SK-N-MC (cell line): Measurements from ENCODE around the gene SYT13.
A peak's percentile ranks its signal among the peaks of the same experiment; 100 is the strongest.

Experiments used
- DNase-seq: peaks from one replicate; pipeline ENCODE4 v3.0.0-alpha.2; 2011; ENCODE audit warnings: low read depth, low spot score
- H3K27ac ChIP-seq: fragments of 200-600 bp; sonication (generic); 2 replicates; pipeline ENCODE4 v1.5.1; 2016; ENCODE audit warnings: mixed run types
- H3K36me3 ChIP-seq: fragments of 200-600 bp; sonication (generic); 2 replicates; pipeline ENCODE4 v1.6.1; 2017; ENCODE audit warnings: antibody characterized with exemption, low read length, mixed read lengths; ENCODE audit not compliant: insufficient read depth
- H3K4me3 ChIP-seq: fragments of 200-600 bp; sonication (generic); 2 replicates; pipeline ENCODE4 v1.5.1; 2016
- H3K9ac ChIP-seq: fragments of 200-600 bp; sonication (generic); 2 replicates; pipeline ENCODE4 v1.8.0; 2017; ENCODE audit warnings: mixed run types, mixed read lengths; ENCODE audit not compliant: insufficient read length
- H3K9me3 ChIP-seq: fragments of 200-600 bp; sonication (generic); 2 replicates; pipeline ENCODE4 v1.6.1; 2017; ENCODE audit warnings: low read depth, mild to moderate bottlenecking, antibody characterized with exemption, low read length, moderate library complexity, mixed read lengths
- EZH2 ChIP-seq: fragments of 200-600 bp; sonication (generic); IDR thresholded peaks from one replicate; pipeline ENCODE4 v1.6.1; 2017; ENCODE audit warnings: antibody characterized with exemption
- FOXP2 ChIP-seq: optimal IDR thresholded peaks from 2 replicates; pipeline ENCODE3; 2011; ENCODE audit warnings: mild to moderate bottlenecking, moderate library complexity; ENCODE audit not compliant: insufficient read depth; ENCODE audit errors: extremely low read length, control extremely low read depth
- POLR2AphosphoS5 ChIP-seq: IDR thresholded peaks from 2 replicates; pipeline ENCODE4 v1.6.1; 2012; ENCODE audit warnings: mild to moderate bottlenecking, low read depth, low read length, borderline replicate concordance

Gene SYT13

GRCh38 chr11:45318516-45318915 is 32.4 kb upstream of the SYT13 start:
- Histone ChIP-seq H3K36me3 (no peaks in the 10 kb centered on the region), H3K27ac (no peak overlapping the region), H3K4me3 (no peak overlapping the region), H3K9ac (no peak overlapping the region), H3K9me3 (no peaks in the 10 kb centered on the region)
- no peak for TF ChIP-seq POLR2AphosphoS5
- TF ChIP-seq FOXP2: no peak
- no peak for TF ChIP-seq EZH2
- no peak for DNase-seq

GRCh38 chr11:45316258-45316657 is 30.1 kb upstream of the SYT13 start:
- no peaks in the 10 kb centered on the region for H3K9me3 ChIP-seq
- TF ChIP-seq POLR2AphosphoS5 (no peak), FOXP2 (no peak), EZH2 (no peak)
- H3K36me3 ChIP-seq: no peaks in the 10 kb centered on the region
- no peak overlapping the region for H3K27ac ChIP-seq
- DNase-seq: no peak
- H3K4me3 ChIP-seq: no peak overlapping the region
- no peak overlapping the region for H3K9ac ChIP-seq

- Histone ChIP-seq H3K9me3 (no peaks in the 10 kb centered on the region), H3K36me3 (no peaks in the 10 kb centered on the region), H3K27ac (no peak overlapping the region), H3K4me3 (no peak overlapping the region), H3K9ac (no peak overlapping the region)
- no peak for TF ChIP-seq POLR2AphosphoS5
- no peak for TF ChIP-seq EZH2
- TF ChIP-seq FOXP2: no peak
- no peak for DNase-seq
Measured at GRCh38 chr11:45314900-45315299, 28.8 kb upstream of the SYT13 start.

GRCh38 chr11:45313171-45313865 is 27.2 kb upstream of the SYT13 start:
- TF ChIP-seq FOXP2: no peak
- TF ChIP-seq POLR2AphosphoS5: no peak
- no peak for TF ChIP-seq EZH2
- DNase-seq: no peak
- Histone ChIP-seq H3K4me3 (no peak overlapping the region), H3K36me3 (no peaks in the 10 kb centered on the region), H3K9ac (peak overlapping the region; percentile 14), H3K9me3 (no peaks in the 10 kb centered on the region), H3K27ac (no peak overlapping the region)

- no peak overlapping the region for H3K27ac ChIP-seq
- H3K4me3 ChIP-seq: no peak overlapping the region
- no peaks in the 10 kb centered on the region for H3K36me3 ChIP-seq
- TF ChIP-seq FOXP2: no peak
- no peak for TF ChIP-seq POLR2AphosphoS5
- no peak for TF ChIP-seq EZH2
- H3K9ac ChIP-seq: no peak overlapping the region
- DNase-seq: no peak
- no peaks in the 10 kb centered on the region for H3K9me3 ChIP-seq
Measured at GRCh38 chr11:45305874-45306623, 19.9 kb upstream of the SYT13 start.

GRCh38 chr11:45304992-45305335 is 18.8 kb upstream of the SYT13 start:
- TF ChIP-seq EZH2: no peak
- TF ChIP-seq POLR2AphosphoS5: no peak

GRCh38 chr11:45304111-45304991 is 18.2 kb upstream of the SYT13 start:
- Histone ChIP-seq H3K27ac (no peak overlapping the region), H3K9me3 (no peaks in the 10 kb centered on the region), H3K9ac (no peak overlapping the region), H3K4me3 (no peak overlapping the region), H3K36me3 (no peaks in the 10 kb centered on the region)
- DNase-seq: no peak
- TF ChIP-seq FOXP2 (no peak), EZH2 (no peak), POLR2AphosphoS5 (no peak)

More at GRCh38 chr11:45304992-45305335, 18.8 kb upstream of the SYT13 start:
- DNase-seq: no peak
- Histone ChIP-seq H3K9me3 (no peaks in the 10 kb centered on the region), H3K36me3 (no peaks in the 10 kb centered on the region), H3K4me3 (no peak overlapping the region), H3K27ac (no peak overlapping the region), H3K9ac (no peak overlapping the region)

GRCh38 chr11:45303316-45303715 is 17.2 kb upstream of the SYT13 start:
- no peaks in the 10 kb centered on the region for H3K9me3 ChIP-seq
- H3K4me3 ChIP-seq: no peak overlapping the region
- no peaks in the 10 kb centered on the region for H3K36me3 ChIP-seq
- H3K27ac ChIP-seq: no peak overlapping the region
- TF ChIP-seq EZH2: no peak
- TF ChIP-seq POLR2AphosphoS5: no peak
- no peak for TF ChIP-seq FOXP2
- H3K9ac ChIP-seq: no peak overlapping the region
- DNase-seq: no peak
